Liver (tissue), 9 donors: ENCODE results near the gene SYT6. TPM values are rescaled to one million over a fixed set of nuclear protein-coding genes. Genes with fewer than 3 reads are reported as not detected.

ENCODE experiments used
- DNase-seq: peaks from one replicate; pipeline ENCODE4 v3.0.0-alpha.2; 2017; ENCODE audit warnings: low spot score
- H3K27ac ChIP-seq, 2 donors: one replicate each; pipeline ENCODE4 v1.7.0; 2013; ENCODE audit warnings: inconsistent platforms in 2 of 2, low read length in 2 of 2, control low read depth in 1 of 2, low read depth in 1 of 2, mild to moderate bottlenecking in 1 of 2
- H3K27me3 ChIP-seq, 4 donors: one replicate each; pipeline versions ENCODE4 v1.6.1 to v1.7.0; 2013; ENCODE audit warnings: low read length in 3 of 4, inconsistent platforms in 1 of 4, mild to moderate bottlenecking in 1 of 4, moderate library complexity in 1 of 4; ENCODE audit not compliant: control insufficient read depth in 4 of 4, insufficient read depth in 4 of 4
- H3K36me3 ChIP-seq, 4 donors: one replicate each; pipeline versions ENCODE4 v1.6.1 to v1.7.0; 2013; ENCODE audit warnings: low read length in 3 of 4, mild to moderate bottlenecking in 3 of 4, low read depth in 1 of 4, moderate library complexity in 1 of 4; ENCODE audit not compliant: control insufficient read depth in 4 of 4, insufficient read depth in 3 of 4
- H3K4me1 ChIP-seq, 4 donors: one replicate each; pipeline versions ENCODE4 v1.6.1 to v1.7.0; 2013; ENCODE audit warnings: low read length in 3 of 4, mild to moderate bottlenecking in 3 of 4, moderate library complexity in 1 of 4; ENCODE audit not compliant: control insufficient read depth in 4 of 4, insufficient read depth in 4 of 4
- H3K4me3 ChIP-seq, 3 donors: one replicate each; pipeline versions ENCODE4 v1.6.1 to v1.7.0; 2013; ENCODE audit warnings: low read length in 3 of 3, control low read depth in 1 of 3, low read depth in 1 of 3, mild to moderate bottlenecking in 1 of 3
- H3K9ac ChIP-seq, 2 donors: one replicate each; pipeline ENCODE4 v1.7.0; 2013; ENCODE audit warnings: low read length in 2 of 2, mild to moderate bottlenecking in 2 of 2, moderate library complexity in 2 of 2, control low read depth in 1 of 2, low read depth in 1 of 2
- H3K9me3 ChIP-seq, 4 donors: one replicate each; pipeline versions ENCODE4 v1.6.1 to v1.7.0; 2013; ENCODE audit warnings: low read length in 3 of 4; ENCODE audit not compliant: control insufficient read depth in 4 of 4
- ATF3 ChIP-seq: IDR thresholded peaks from 2 replicates; pipeline ENCODE4 v1.6.1; 2016; ENCODE audit warnings: antibody characterized with exemption
- CTCF ChIP-seq: fragments of 150-350 bp; IDR thresholded peaks from 2 replicates; pipeline ENCODE4 v1.5.1; 2017; ENCODE audit warnings: improper control_type of control experiment, low read depth, low read length; ENCODE audit not compliant: missing input control
- EGR1 ChIP-seq, 2 donors: IDR thresholded peaks; 2 replicates each; pipeline ENCODE4 v1.6.1; 2016 to 2018; ENCODE audit warnings: antibody characterized with exemption in 2 of 2, low read depth in 2 of 2
- GABPA ChIP-seq, 2 donors: IDR thresholded peaks in 1 of 2; conservative IDR thresholded peaks in 1 of 2; 2 replicates each; pipeline ENCODE4 v1.6.1; 2016; ENCODE audit warnings: antibody characterized with exemption in 2 of 2, mild to moderate bottlenecking in 1 of 2, moderate library complexity in 1 of 2
- HNF4A ChIP-seq, 2 donors: conservative IDR thresholded peaks; 2 replicates each; pipeline ENCODE4 v1.6.1; 2016; ENCODE audit warnings: antibody characterized with exemption in 2 of 2, mild to moderate bottlenecking in 2 of 2
- HNF4G ChIP-seq: IDR thresholded peaks from 2 replicates; pipeline ENCODE4 v1.6.1; 2016; ENCODE audit warnings: antibody characterized with exemption
- JUND ChIP-seq, 2 donors: IDR thresholded peaks; 2 replicates each; pipeline ENCODE4 v1.6.1; 2016; ENCODE audit warnings: antibody characterized with exemption in 2 of 2
- MAX ChIP-seq: IDR thresholded peaks from 2 replicates; pipeline ENCODE4 v1.6.1; 2016; ENCODE audit warnings: antibody characterized with exemption
- NR2F2 ChIP-seq: IDR thresholded peaks from 2 replicates; pipeline ENCODE4 v1.6.1; 2016; ENCODE audit warnings: antibody characterized with exemption
- RAD21 ChIP-seq, 2 donors: IDR thresholded peaks; 2 replicates each; pipeline ENCODE4 v1.6.1; 2016; ENCODE audit warnings: antibody characterized with exemption in 2 of 2, mild to moderate bottlenecking in 2 of 2
- REST ChIP-seq: IDR thresholded peaks from 2 replicates; pipeline ENCODE4 v1.6.1; 2016; ENCODE audit warnings: antibody characterized with exemption, mild to moderate bottlenecking
- RXRA ChIP-seq, 2 donors: IDR thresholded peaks; 2 replicates each; pipeline ENCODE4 v1.6.1; 2017 to 2018; ENCODE audit warnings: antibody characterized with exemption in 2 of 2, mild to moderate bottlenecking in 1 of 2
- SP1 ChIP-seq: IDR thresholded peaks from 2 replicates; pipeline ENCODE4 v1.6.1; 2018; ENCODE audit warnings: antibody characterized with exemption, mild to moderate bottlenecking
- TAF1 ChIP-seq: conservative IDR thresholded peaks from 2 replicates; pipeline ENCODE4 v1.6.1; 2016; ENCODE audit warnings: antibody characterized with exemption, mild to moderate bottlenecking
- YY1 ChIP-seq: IDR thresholded peaks from 2 replicates; pipeline ENCODE4 v1.6.1; 2016; ENCODE audit warnings: antibody characterized with exemption, mild to moderate bottlenecking
- ZBTB33 ChIP-seq: IDR thresholded peaks from 2 replicates; pipeline ENCODE4 v1.6.1; 2016; ENCODE audit warnings: antibody characterized with exemption
- WGBS: extraction: QIAGEN DNeasy Blood & Tissue Kit; methylation state at CpG from one replicate; pipeline ENCODE4 v1.1.7; 2013; 5-methylcytosine and 5-hydroxymethylcytosine counted together
- polyA plus RNA-seq, 2 donors: library from polyadenylated mRNA; stranded (reverse) in 1 of 2; unstranded in 1 of 2; fragments of 200-250 nt in 1 of 2; fragments of >200 nt in 1 of 2; fragmentation: Nextera tagmentation in 1 of 2; extraction: Ambion mirVana in 1 of 2; gene quantifications; one replicate each; pipeline versions ENCODE4 v1.2.1 to v1.2.3, GENCODE V29; 2013 to 2015
- total RNA-seq, 2 donors: library from RNA; depleted of rRNA; stranded (reverse); fragments of >200 nt; gene quantifications; one replicate each; pipeline ENCODE4 v1.2.3, GENCODE V29; 2014
- donor health status: healthy.
- donor health status: healthy.
- donor health status: healthy.
- donor health status: healthy.
- donor health status: healthy.

The SYT6 gene
- total and polyA plus RNA-seq, 4 donors = under 0.01 to 0.17 TPM; not detected in 2

- TF ChIP-seq REST (no peak), YY1 (no peak), HNF4A (conservative IDR thresholded peaks at IDR 0.05) (no peak)
These were observed 3.7 kb downstream of the SYT6 start (continued) for GRCh38 chr1:114150016-114150415.

- H3K27me3 ChIP-seq = peaks cover 0 to 21% (median 6%) of the 10 kb centered on the region in 4 donors
These were observed 4.5 kb downstream of the SYT6 start for GRCh38 chr1:114149211-114149610.

More at GRCh38 chr1:114149211-114149610, 4.5 kb downstream of the SYT6 start:
- no peak for TF ChIP-seq HNF4A (conservative IDR thresholded peaks at IDR 0.05)
- TF ChIP-seq CTCF = no peak
- TF ChIP-seq REST = no peak
- no peak for TF ChIP-seq YY1
- no peak for TF ChIP-seq EGR1 (IDR thresholded peaks at IDR 0.05; ENCODE audit: low read depth in 2 of 2)
- TF ChIP-seq NR2F2 = no peak
- TF ChIP-seq TAF1 = no peak
- no peak for TF ChIP-seq RAD21 (IDR thresholded peaks at IDR 0.05)
- TF ChIP-seq JUND (IDR thresholded peaks at IDR 0.05) = no peak
- no peak for TF ChIP-seq HNF4G
- no peak for TF ChIP-seq GABPA (IDR thresholded peaks at IDR 0.05 in 1 of 2, conservative IDR thresholded peaks at IDR 0.05 in 1 of 2)
- TF ChIP-seq SP1 = no peak
- TF ChIP-seq ATF3 = no peak
- no peak for TF ChIP-seq MAX
- TF ChIP-seq ZBTB33 = no peak
- no peak for TF ChIP-seq RXRA (IDR thresholded peaks at IDR 0.05)
- Histone ChIP-seq H3K4me1 (peaks cover 2 to 17% (median 14%) of the 10 kb centered on the region in 4 donors), H3K4me3 (no peak overlapping the region), H3K27ac (no peak overlapping the region), H3K9ac (no peak overlapping the region), H3K9me3 (no peaks in the 10 kb centered on the region), H3K36me3 (no peaks in the 10 kb centered on the region)
- WGBS = 81% methylated on average over 6 of the region's 6 CpGs
- DNase-seq = no peak
